Measurements from ENCODE around the gene MYOZ1.
"Not testable (repeated sequence)": the region's sequence is repeated elsewhere in the genome, so short reads cannot be mapped to it uniquely, and the experiment has no call there.

The MYOZ1 gene

GRCh38 chr10:73641328-73642060 lies at the start of gene MYOZ1:
TSS of gene MYOZ1 (minus strand) at chr10:73641474. CDS start at chr10:73640017, 1,457 bp downstream.
- no peak for DNase-seq (ENCODE audit: low read depth)

- DNase-seq (ENCODE audit: low read depth): not testable (repeated sequence)
Observed at GRCh38 chr10:73690755-73691154, 49.5 kb upstream of the MYOZ1 start.

GRCh38 chr10:73689596-73689995 lies 48.3 kb upstream of the MYOZ1 start:
- not testable (repeated sequence) for DNase-seq (ENCODE audit: low read depth)

GRCh38 chr10:73687641-73688040 lies 46.4 kb upstream of the MYOZ1 start:
- not testable (repeated sequence) for DNase-seq (ENCODE audit: low read depth)

GRCh38 chr10:73674546-73674945 lies 33.3 kb upstream of the MYOZ1 start:
- not testable (repeated sequence) for DNase-seq (ENCODE audit: low read depth)

- not testable (repeated sequence) for DNase-seq (ENCODE audit: low read depth)
Observed at GRCh38 chr10:73668378-73668777, 27.1 kb upstream of the MYOZ1 start.

GRCh38 chr10:73666153-73666809 lies 25.0 kb upstream of the MYOZ1 start:
- DNase-seq (ENCODE audit: low read depth): peak; percentile 74

- not testable (repeated sequence) for DNase-seq (ENCODE audit: low read depth)
Observed at GRCh38 chr10:73665581-73665980, 24.3 kb upstream of the MYOZ1 start.

- not testable (repeated sequence) for DNase-seq (ENCODE audit: low read depth)
Observed at GRCh38 chr10:73664156-73665040, 23.1 kb upstream of the MYOZ1 start.

- not testable (repeated sequence) for DNase-seq (ENCODE audit: low read depth)
Observed at GRCh38 chr10:73663621-73664020, 22.3 kb upstream of the MYOZ1 start.

- DNase-seq (ENCODE audit: low read depth): not testable (repeated sequence)
Observed at GRCh38 chr10:73662705-73663104, 21.4 kb upstream of the MYOZ1 start.

- no peak for DNase-seq (ENCODE audit: low read depth)
Observed at GRCh38 chr10:73655990-73656298, 14.7 kb upstream of the MYOZ1 start, which contains the start of gene SYNPO2L. TSS of gene SYNPO2L (minus strand) at chr10:73656029. CDS start at chr10:73655922, 107 bp downstream.

- no peak for DNase-seq (ENCODE audit: low read depth)
Observed at GRCh38 chr10:73655257-73655989, 14.1 kb upstream of the MYOZ1 start.

- DNase-seq (ENCODE audit: low read depth): no peak
Observed at GRCh38 chr10:73653701-73654100, 12.4 kb upstream of the MYOZ1 start.

GRCh38 chr10:73653195-73653594 lies 11.9 kb upstream of the MYOZ1 start:
- no peak for DNase-seq (ENCODE audit: low read depth)

- DNase-seq (ENCODE audit: low read depth): no peak
Observed at GRCh38 chr10:73650537-73651331, 9.5 kb upstream of the MYOZ1 start.

- no peak for DNase-seq (ENCODE audit: low read depth)
Observed at GRCh38 chr10:73649876-73650536, 8.7 kb upstream of the MYOZ1 start.

- no peak for DNase-seq (ENCODE audit: low read depth)
Observed at GRCh38 chr10:73648975-73649829, 7.9 kb upstream of the MYOZ1 start.

GRCh38 chr10:73647875-73648651 lies 6.8 kb upstream of the MYOZ1 start:
- no peak for DNase-seq (ENCODE audit: low read depth)
